Parathyroid adenoma (tissue), 2 donors: ENCODE results near the gene DOK7.

Source experiments
- H2AFZ ChIP-seq: fragments of 300-600 bp; sonication (generic); one replicate; pipeline ENCODE4 v1.7.0; 2017; ENCODE audit warnings: antibody characterized with exemption, mild to moderate bottlenecking
- H3K27ac ChIP-seq: fragments of 300-600 bp; sonication (generic); one replicate; pipeline ENCODE4 v1.7.0; 2017
- H3K27me3 ChIP-seq: fragments of 300-600 bp; sonication (generic); one replicate; pipeline ENCODE4 v1.7.0; 2017; ENCODE audit warnings: low read length; ENCODE audit not compliant: control insufficient read depth, insufficient read depth
- H3K36me3 ChIP-seq: fragments of 300-600 bp; sonication (generic); one replicate; pipeline ENCODE4 v1.7.0; 2017; ENCODE audit warnings: low read length; ENCODE audit not compliant: control insufficient read depth, insufficient read depth
- H3K4me1 ChIP-seq: fragments of 300-600 bp; sonication (generic); one replicate; pipeline ENCODE4 v1.7.0; 2017; ENCODE audit warnings: control low read depth
- H3K4me2 ChIP-seq: fragments of 300-600 bp; sonication (generic); one replicate; pipeline ENCODE4 v1.7.0; 2017; ENCODE audit warnings: low read length
- H3K4me3 ChIP-seq: fragments of 300-600 bp; sonication (generic); one replicate; pipeline ENCODE4 v1.7.0; 2017; ENCODE audit warnings: low read depth, low read length
- H3K79me2 ChIP-seq: fragments of 300-600 bp; sonication (generic); one replicate; pipeline ENCODE4 v1.7.0; 2017; ENCODE audit warnings: control low read depth
- H3K9ac ChIP-seq: fragments of 300-600 bp; sonication (generic); one replicate; pipeline ENCODE4 v1.7.0; 2017; ENCODE audit warnings: mild to moderate bottlenecking
- H3K9me3 ChIP-seq: fragments of 300-600 bp; sonication (generic); one replicate; pipeline ENCODE4 v1.7.0; 2017; ENCODE audit warnings: low read length; ENCODE audit not compliant: control insufficient read depth
- TF ChIP-seq, protein P1 (sequence below): fragments of 300-600 bp; sonication (generic); IDR thresholded peaks from one replicate; pipeline ENCODE4 v1.7.0; 2017; ENCODE audit warnings: antibody characterized with exemption, mild to moderate bottlenecking
- donor health status: primary hyperparathyroidism.

Gene DOK7

DNA sequence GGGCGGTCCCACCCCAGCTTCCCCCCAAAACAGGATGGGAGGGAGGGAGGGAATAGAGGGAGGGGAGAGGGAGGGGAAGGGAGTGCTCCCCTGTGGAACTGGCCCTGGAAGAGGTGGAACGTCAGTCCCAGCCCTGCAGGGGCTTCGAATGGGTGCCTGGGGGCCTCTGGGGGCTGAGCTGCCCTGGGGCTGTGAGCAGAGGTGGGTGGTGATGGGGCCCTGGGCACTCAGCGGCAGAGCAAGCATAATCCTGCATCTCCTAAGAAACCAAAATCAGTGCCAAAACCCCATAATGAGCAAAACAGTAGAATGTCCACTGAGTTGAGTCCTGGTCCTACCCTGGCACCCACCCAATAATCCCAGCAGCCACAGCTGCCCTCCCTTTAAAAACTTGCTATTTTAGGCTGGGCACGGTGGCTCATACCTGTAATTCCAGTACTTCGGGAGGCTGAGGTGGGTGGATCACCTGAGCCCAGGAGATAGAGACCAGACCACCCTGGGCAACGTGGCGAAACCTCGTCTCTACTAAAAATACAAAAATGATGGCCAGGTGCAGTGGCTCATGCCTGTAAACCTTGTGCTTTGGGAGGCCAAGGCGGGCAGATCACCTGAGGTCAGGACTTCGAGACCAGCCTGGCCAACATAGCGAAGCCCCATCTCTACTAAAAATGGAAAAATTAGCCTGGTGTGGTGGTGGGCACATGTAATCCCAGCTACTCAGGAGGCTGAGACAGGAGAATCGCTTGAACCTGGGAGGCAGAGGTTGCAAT, 11.1 kb downstream of the DOK7 start:
- Histone ChIP-seq H3K36me3 (no peaks in the 10 kb centered on the region), H3K4me3 (no peak overlapping the region), H3K27ac (no peak overlapping the region), H3K4me2 (no peak overlapping the region), H3K27me3 (no peaks in the 10 kb centered on the region), H3K79me2 (no peaks in the 10 kb centered on the region), H3K4me1 (no peaks in the 10 kb centered on the region), H2AFZ (no peak overlapping the region), H3K9me3 (no peaks in the 10 kb centered on the region), H3K9ac (no peak overlapping the region)
- TF ChIP-seq, protein P1, sequence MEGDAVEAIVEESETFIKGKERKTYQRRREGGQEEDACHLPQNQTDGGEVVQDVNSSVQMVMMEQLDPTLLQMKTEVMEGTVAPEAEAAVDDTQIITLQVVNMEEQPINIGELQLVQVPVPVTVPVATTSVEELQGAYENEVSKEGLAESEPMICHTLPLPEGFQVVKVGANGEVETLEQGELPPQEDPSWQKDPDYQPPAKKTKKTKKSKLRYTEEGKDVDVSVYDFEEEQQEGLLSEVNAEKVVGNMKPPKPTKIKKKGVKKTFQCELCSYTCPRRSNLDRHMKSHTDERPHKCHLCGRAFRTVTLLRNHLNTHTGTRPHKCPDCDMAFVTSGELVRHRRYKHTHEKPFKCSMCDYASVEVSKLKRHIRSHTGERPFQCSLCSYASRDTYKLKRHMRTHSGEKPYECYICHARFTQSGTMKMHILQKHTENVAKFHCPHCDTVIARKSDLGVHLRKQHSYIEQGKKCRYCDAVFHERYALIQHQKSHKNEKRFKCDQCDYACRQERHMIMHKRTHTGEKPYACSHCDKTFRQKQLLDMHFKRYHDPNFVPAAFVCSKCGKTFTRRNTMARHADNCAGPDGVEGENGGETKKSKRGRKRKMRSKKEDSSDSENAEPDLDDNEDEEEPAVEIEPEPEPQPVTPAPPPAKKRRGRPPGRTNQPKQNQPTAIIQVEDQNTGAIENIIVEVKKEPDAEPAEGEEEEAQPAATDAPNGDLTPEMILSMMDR = no peak

DNA sequence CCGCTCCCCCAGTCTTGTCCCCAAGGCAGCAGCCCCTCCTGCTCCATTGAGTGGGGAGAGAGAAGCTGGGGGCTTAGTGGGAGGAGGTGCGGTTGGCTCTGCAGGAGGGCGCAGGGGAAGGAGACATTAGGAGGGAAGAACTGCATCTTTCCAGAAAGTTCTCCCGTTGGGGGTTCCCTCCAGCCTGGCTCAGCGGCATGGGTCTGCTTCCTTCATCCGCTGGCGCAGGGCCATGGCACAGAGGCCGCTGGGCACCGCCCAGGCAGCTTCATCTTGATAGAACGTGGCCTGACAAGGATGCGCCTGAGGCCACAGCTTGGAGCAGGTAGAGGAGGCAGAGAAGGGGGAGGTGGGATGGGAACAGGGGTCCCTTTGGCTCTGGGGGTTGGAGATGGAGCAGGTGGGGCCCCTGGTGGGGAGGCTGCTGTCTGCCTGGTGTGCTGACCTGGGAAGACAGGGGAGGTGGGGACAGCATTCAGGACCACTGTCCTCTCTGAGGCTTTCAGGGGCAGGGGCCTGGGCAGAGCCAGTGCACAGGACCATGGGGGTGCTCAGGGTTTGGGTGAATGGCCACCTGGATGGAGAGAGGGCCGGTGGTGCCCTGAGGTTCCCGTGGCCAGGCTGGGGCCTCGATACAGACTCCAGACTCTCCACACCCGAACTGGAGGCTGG, 12.1 kb downstream of the DOK7 start:
- Histone ChIP-seq H2AFZ (no peak overlapping the region), H3K27me3 (no peaks in the 10 kb centered on the region), H3K9me3 (no peaks in the 10 kb centered on the region), H3K9ac (no peak overlapping the region), H3K4me3 (no peak overlapping the region), H3K4me1 (no peaks in the 10 kb centered on the region), H3K4me2 (no peak overlapping the region), H3K27ac (no peak overlapping the region), H3K36me3 (no peaks in the 10 kb centered on the region), H3K79me2 (no peaks in the 10 kb centered on the region)
- TF ChIP-seq, protein P1 = no peak

DNA sequence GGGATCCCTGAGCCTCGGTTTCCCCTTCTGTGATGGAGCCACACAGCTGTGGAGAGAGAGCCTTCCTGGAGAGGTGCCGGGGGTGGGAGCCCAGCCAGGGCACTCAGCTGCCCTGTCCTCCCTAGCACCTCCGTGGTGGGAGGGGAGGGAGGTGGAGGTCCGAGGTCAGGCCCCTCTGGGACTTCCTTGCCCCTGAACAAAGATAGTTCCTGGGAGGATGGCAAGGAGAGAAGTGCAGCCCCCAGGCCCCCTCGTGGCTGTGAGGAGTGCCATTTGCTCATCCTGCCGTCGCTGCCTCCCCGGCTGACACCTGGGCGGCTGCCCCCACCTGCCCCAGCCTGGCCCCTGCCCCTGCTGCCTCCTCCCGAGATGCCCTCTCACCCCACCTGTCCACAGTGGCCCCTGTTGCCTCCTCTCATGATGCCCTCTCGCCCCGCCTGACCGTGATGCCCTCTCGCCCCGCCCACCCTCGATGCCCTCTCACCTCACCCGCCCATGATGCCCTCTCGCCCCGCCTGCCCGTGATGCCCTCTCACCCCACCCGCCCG, 12.7 kb downstream of the DOK7 start:
- H3K4me1 ChIP-seq = no peaks in the 10 kb centered on the region
- no peaks in the 10 kb centered on the region for H3K36me3 ChIP-seq
- no peak overlapping the region for H3K4me2 ChIP-seq
- no peak overlapping the region for H3K9ac ChIP-seq
- TF ChIP-seq, protein P1 = no peak
- H3K27me3 ChIP-seq = no peaks in the 10 kb centered on the region
- H3K79me2 ChIP-seq = no peaks in the 10 kb centered on the region
- H3K27ac ChIP-seq = no peak overlapping the region
- no peaks in the 10 kb centered on the region for H3K9me3 ChIP-seq
- no peak overlapping the region for H3K4me3 ChIP-seq
- H2AFZ ChIP-seq = no peak overlapping the region

DNA sequence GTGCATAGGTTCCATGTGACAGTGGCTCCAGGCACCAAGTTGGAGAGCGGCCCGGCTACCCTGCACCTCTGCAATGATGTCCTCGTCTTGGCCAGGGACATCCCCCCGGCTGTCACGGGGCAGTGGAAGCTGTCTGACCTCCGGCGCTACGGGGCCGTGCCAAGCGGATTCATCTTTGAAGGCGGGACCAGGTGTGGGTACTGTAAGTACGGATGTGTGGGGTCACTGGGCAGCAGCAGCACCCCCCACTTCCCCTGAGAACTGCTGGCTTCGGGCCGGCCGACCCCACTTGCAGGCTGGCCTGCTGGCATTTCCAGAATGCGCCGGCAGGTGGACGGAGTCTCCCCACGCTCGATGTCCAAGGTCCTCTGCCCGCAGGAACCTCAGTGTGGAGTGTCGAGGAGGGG, 13.2 kb downstream of the DOK7 start:
- H2AFZ ChIP-seq = no peak overlapping the region
- H3K4me1 ChIP-seq = no peaks in the 10 kb centered on the region
- no peaks in the 10 kb centered on the region for H3K27me3 ChIP-seq
- H3K9ac ChIP-seq = no peak overlapping the region
- H3K9me3 ChIP-seq = no peaks in the 10 kb centered on the region
- no peaks in the 10 kb centered on the region for H3K79me2 ChIP-seq
- H3K4me3 ChIP-seq = no peak overlapping the region
- H3K27ac ChIP-seq = no peak overlapping the region
- no peak overlapping the region for H3K4me2 ChIP-seq
- TF ChIP-seq, protein P1 = no peak
- no peaks in the 10 kb centered on the region for H3K36me3 ChIP-seq
